H1 (cell line): Measurements from ENCODE around the gene AXIN2. TPM values are rescaled to one million over a fixed set of nuclear protein-coding genes. Genes with fewer than 3 reads are reported as not detected.

Experiments
- CHD1 ChIP-seq: IDR thresholded peaks from 2 replicates; pipeline ENCODE4 v1.6.1; 2012; ENCODE audit warnings: low read depth, low read length, improper control_type of control experiment
- EZH2 ChIP-seq: fragments of 200-600 bp; sonication (generic); IDR thresholded peaks from 2 replicates; pipeline ENCODE4 v1.7.1; 2012; ENCODE audit warnings: low read depth, mild to moderate bottlenecking, moderate library complexity, low read length, inconsistent platforms; ENCODE audit not compliant: severe bottlenecking
- HDAC2 ChIP-seq, 2 experiments: fragments of 300-600 bp in 1 of 2; sonication (generic) in 1 of 2; IDR thresholded peaks; 2 replicates each; pipeline ENCODE4 v1.6.1; 2011 to 2012; ENCODE audit warnings: low read depth in 2 of 2, low read length in 2 of 2, mild to moderate bottlenecking in 2 of 2, moderate library complexity in 2 of 2, borderline replicate concordance in 1 of 2, inconsistent platforms in 1 of 2
- HDAC6 ChIP-seq: IDR thresholded peaks from one replicate; pipeline ENCODE4 v1.7.1; 2012; ENCODE audit warnings: low read depth, mild to moderate bottlenecking, inconsistent platforms, low read length, moderate library complexity
- POLR2A ChIP-seq, 2 experiments: IDR thresholded peaks; 1 replicate in 1 of 2; 2 replicates in 1 of 2; pipeline ENCODE4 v1.6.1; 2011; ENCODE audit warnings: low read depth in 2 of 2, low read length in 2 of 2, mild to moderate bottlenecking in 2 of 2; ENCODE audit errors: control extremely low read depth in 1 of 2
- RFX5 ChIP-seq: IDR thresholded peaks from 2 replicates; pipeline ENCODE4 v1.6.1; 2011; ENCODE audit warnings: low read depth, low read length, improper control_type of control experiment, borderline replicate concordance
- RNF2 ChIP-seq: fragments of 200-900, 300-1000 bp; sonication (generic); IDR thresholded peaks from 2 replicates; pipeline ENCODE4 v1.7.1; 2016; ENCODE audit warnings: borderline replicate concordance, low read depth, mild to moderate bottlenecking, antibody characterized with exemption, low read length; ENCODE audit not compliant: poor library complexity, severe bottlenecking; ENCODE audit errors: missing control alignments
- SUZ12 ChIP-seq: fragments of 200-600 bp; sonication (generic); IDR thresholded peaks from 2 replicates; pipeline ENCODE4 v1.6.1; 2012; ENCODE audit warnings: mild to moderate bottlenecking, inconsistent platforms, low read length, moderate library complexity, mixed read lengths
- polyA plus RNA-seq, 7 experiments: library from polyadenylated mRNA; depleted of rRNA in 3 of 7; stranded (reverse) in 5 of 7; unstranded in 2 of 7; fragments of >200 nt in 5 of 7; fragments of 200-250 nt in 2 of 7; gene quantifications; 1 replicate in 5 of 7; 2 replicates in 1 of 7; 4 replicates in 1 of 7; pipeline versions ENCODE4 v1.2.1 to v1.2.3, GENCODE V29; 2011 to 2013; ENCODE audit warnings: missing spikeins in 2 of 7, mixed read lengths in 2 of 7
- total RNA-seq: library from RNA; stranded (reverse); fragmentation: NEBNext Ultra II Directional; extraction: Animal tissue kit (Norgen Biotek cat#: 25700); gene quantifications from 2 replicates; pipeline ENCODE4 v1.2.1, GENCODE V29; 2021

AXIN2 gene
- total and polyA plus RNA-seq, 2 of the 8 experiments (the other 6 are each of a cell fraction or from before 2014, with no cell fraction given) = 17.7 to 33.4 TPM

DNA sequence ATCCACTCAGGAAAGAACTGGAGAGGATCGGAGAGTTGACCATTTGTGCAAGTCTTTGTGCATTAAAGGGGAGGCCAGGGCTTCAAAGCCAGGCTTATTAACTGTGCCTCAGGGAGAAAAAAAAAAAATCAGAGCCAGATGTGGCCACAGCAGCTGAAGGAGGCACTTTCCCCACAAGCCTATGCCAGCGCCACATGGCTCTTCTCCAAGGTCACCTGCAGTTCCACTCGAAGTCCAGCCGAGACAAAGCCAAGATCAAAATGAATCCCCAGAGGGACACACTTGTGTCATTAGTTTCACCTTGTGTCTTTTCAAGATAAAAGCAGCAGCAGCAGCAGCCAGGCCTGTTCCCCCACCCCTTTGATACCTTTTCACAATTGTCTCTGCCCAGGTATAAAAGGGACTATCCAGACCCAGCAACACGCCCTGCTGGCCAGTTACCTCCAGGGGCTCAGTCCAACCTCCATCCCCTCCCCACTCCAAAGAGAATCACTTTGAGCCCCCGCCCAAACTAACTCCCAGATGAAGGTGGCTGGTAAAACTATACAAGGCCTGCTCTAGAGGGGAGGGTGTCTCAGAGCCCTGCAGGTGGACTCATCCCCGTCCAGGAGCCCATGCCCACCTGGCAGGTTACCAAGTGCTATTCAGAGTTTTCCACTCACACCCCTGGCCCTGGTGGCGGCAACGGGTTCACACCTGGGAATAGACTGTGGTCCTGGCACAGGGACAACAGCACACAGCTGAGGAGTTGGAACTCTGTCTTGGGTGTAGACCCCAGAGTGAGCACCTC lies 29.2 kb downstream of the AXIN2 start (continued):
- TF ChIP-seq SUZ12 (no peak), HDAC6 (no peak), POLR2A (IDR thresholded peaks at IDR 0.05; ENCODE audit: control extremely low read depth in 1 of 2, low read depth in 2 of 2, low read length in 2 of 2) (no peak), RNF2 (no peak), HDAC2 (IDR thresholded peaks at IDR 0.05; ENCODE audit: borderline replicate concordance in 1 of 2, low read depth in 2 of 2, low read length in 2 of 2) (no peak), CHD1 (no peak), RFX5 (no peak), EZH2 (no peak)
